ENCODE results near the gene NACAD. TPM values are rescaled to one million over a fixed set of nuclear protein-coding genes. Genes with fewer than 3 reads are reported as not detected.

NACAD gene
- total RNA-seq, 4 donors from 2014 or later, result 1.5 to 13.6 (median 5.0) TPM; not detected in 1

- no peaks in the 10 kb centered on the region for H3K36me3 ChIP-seq
- H3K27me3 ChIP-seq, result no peaks in the 10 kb centered on the region
- no peaks in the 10 kb centered on the region for H3K9me3 ChIP-seq
- no peak for DNase-seq
- no peak for TF ChIP-seq CTCF (IDR thresholded peaks at IDR 0.05)
- TF ChIP-seq POLR2A (IDR thresholded peaks at IDR 0.05), result no peak
- no peaks in the 10 kb centered on the region for H3K4me1 ChIP-seq
- no peak overlapping the region for H3K4me3 ChIP-seq
- no peak overlapping the region for H3K27ac ChIP-seq
These were observed 38.2 kb upstream of the NACAD start for GRCh38 chr7:45126920-45127319.

DNA sequence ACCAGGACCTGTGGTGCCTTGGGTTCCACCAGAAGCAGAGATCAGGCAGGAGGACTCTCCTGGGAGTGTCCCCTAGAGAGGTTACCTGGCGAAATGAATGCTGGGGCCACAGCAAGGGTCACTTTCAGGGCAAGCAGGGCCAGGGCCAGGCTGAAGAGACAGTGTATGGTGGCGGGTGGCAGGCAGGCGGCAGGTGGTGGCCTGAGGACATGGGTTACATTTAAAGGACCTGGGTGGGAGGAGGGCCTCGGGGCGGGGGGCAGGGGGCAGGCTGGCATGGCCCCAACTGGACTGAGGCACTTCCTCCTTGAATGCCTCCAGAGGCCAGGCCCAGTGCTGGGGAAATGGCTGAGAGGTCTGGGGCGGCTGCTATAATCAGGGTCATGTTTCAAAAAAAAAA, 37.4 kb upstream of the NACAD start:
- H3K27ac ChIP-seq, result no peak overlapping the region
- no peaks in the 10 kb centered on the region for H3K27me3 ChIP-seq
- no peak for DNase-seq
- TF ChIP-seq CTCF (IDR thresholded peaks at IDR 0.05) (no peak), POLR2A (IDR thresholded peaks at IDR 0.05) (no peak)
- no peak overlapping the region for H3K4me3 ChIP-seq
- H3K4me1 ChIP-seq, result no peaks in the 10 kb centered on the region
- no peaks in the 10 kb centered on the region for H3K36me3 ChIP-seq
- no peaks in the 10 kb centered on the region for H3K9me3 ChIP-seq

GRCh38 chr7:45125193-45125904, 36.6 kb upstream of the NACAD start:
- no peaks in the 10 kb centered on the region for H3K9me3 ChIP-seq
- H3K4me1 ChIP-seq, result no peaks in the 10 kb centered on the region
- H3K4me3 ChIP-seq, result no peak overlapping the region
- H3K36me3 ChIP-seq, result no peaks in the 10 kb centered on the region
- no peak for TF ChIP-seq POLR2A (IDR thresholded peaks at IDR 0.05)
- TF ChIP-seq CTCF (IDR thresholded peaks at IDR 0.05), result no peak
- no peak for DNase-seq
- no peak overlapping the region for H3K27ac ChIP-seq
- no peaks in the 10 kb centered on the region for H3K27me3 ChIP-seq

GRCh38 chr7:45123913-45124710, 35.3 kb upstream of the NACAD start:
- TF ChIP-seq CTCF (IDR thresholded peaks at IDR 0.05) (no peak), POLR2A (IDR thresholded peaks at IDR 0.05) (no peak)
- no peaks in the 10 kb centered on the region for H3K4me1 ChIP-seq
- no peak overlapping the region for H3K4me3 ChIP-seq
- no peaks in the 10 kb centered on the region for H3K9me3 ChIP-seq
- H3K27me3 ChIP-seq, result no peaks in the 10 kb centered on the region
- H3K27ac ChIP-seq, result no peak overlapping the region
- H3K36me3 ChIP-seq, result no peaks in the 10 kb centered on the region
- DNase-seq, result no peak

GRCh38 chr7:45122975-45123860, 34.4 kb upstream of the NACAD start:
- DNase-seq, result no peak
- Histone ChIP-seq H3K9me3 (no peaks in the 10 kb centered on the region), H3K27me3 (no peaks in the 10 kb centered on the region), H3K4me1 (no peaks in the 10 kb centered on the region), H3K4me3 (no peak overlapping the region), H3K36me3 (no peaks in the 10 kb centered on the region), H3K27ac (no peak overlapping the region)
- TF ChIP-seq CTCF (IDR thresholded peaks at IDR 0.05) (no peak), POLR2A (IDR thresholded peaks at IDR 0.05) (no peak)

Measured in Peyer's patch (tissue), 4 donors.